Lung microvascular endothelial cell (primary cell): Measurements from ENCODE around the gene LMCD1. TPM values are rescaled to one million over a fixed set of nuclear protein-coding genes. Genes with fewer than 3 reads are reported as not detected.

Experiments used
- DNase-seq, 2 donors: peaks; one replicate each; pipeline versions ENCODE4 v3.0.0 to v3.0.0-alpha.2; 2010; ENCODE audit warnings: low read depth in 2 of 2
- total RNA-seq: library from RNA; depleted of rRNA; stranded (reverse); fragments of >200 nt; gene quantifications from 2 replicates; pipeline ENCODE4 v1.2.1, GENCODE V29; 2014

Gene LMCD1
- total RNA-seq, 1 donor from 2014 or later, result 19.8 TPM

GRCh38 chr3:8484409-8485140, 17.0 kb upstream of the LMCD1 start:
- no peak for DNase-seq

GRCh38 chr3:8485141-8485870, 16.3 kb upstream of the LMCD1 start:
- DNase-seq, result no peak

GRCh38 chr3:8485943-8486342, 15.7 kb upstream of the LMCD1 start:
- no peak for DNase-seq

GRCh38 chr3:8486434-8486833, 15.2 kb upstream of the LMCD1 start:
- no peak for DNase-seq

GRCh38 chr3:8486936-8487335, 14.7 kb upstream of the LMCD1 start:
- no peak for DNase-seq

- no peak for DNase-seq
Observed at GRCh38 chr3:8488411-8488810, 13.2 kb upstream of the LMCD1 start.

GRCh38 chr3:8488877-8489276, 12.7 kb upstream of the LMCD1 start:
- DNase-seq, result no peak

GRCh38 chr3:8489278-8489792, 12.3 kb upstream of the LMCD1 start:
- no peak for DNase-seq

- DNase-seq, result peak; percentile 23 to 85
Observed at GRCh38 chr3:8490079-8490552, 11.5 kb upstream of the LMCD1 start.

GRCh38 chr3:8491271-8492144, 10.1 kb upstream of the LMCD1 start:
- DNase-seq, result no peak

- DNase-seq, result no peak
Observed at GRCh38 chr3:8492744-8493511, 8.7 kb upstream of the LMCD1 start.

GRCh38 chr3:8493744-8494143, 7.9 kb upstream of the LMCD1 start:
- DNase-seq, result no peak

- DNase-seq, result no peak
Observed at GRCh38 chr3:8494327-8494726, 7.3 kb upstream of the LMCD1 start.

GRCh38 chr3:8497582-8497981, 4.0 kb upstream of the LMCD1 start:
- no peak for DNase-seq

GRCh38 chr3:8499181-8499611, 2.4 kb upstream of the LMCD1 start:
- peak; percentile 29 to 90 for DNase-seq

GRCh38 chr3:8500319-8500988, 1.2 kb upstream of the LMCD1 start:
- peak; percentile 47 to 88 for DNase-seq

GRCh38 chr3:8500989-8501370, 643 bp upstream of the LMCD1 start:
- DNase-seq, result no peak

GRCh38 chr3:8503461-8503860, 1.8 kb downstream of the LMCD1 start:
- DNase-seq, result peak in 1 of 2 donors; percentile 45

GRCh38 chr3:8503871-8504610, 2.4 kb downstream of the LMCD1 start:
- DNase-seq, result no peak

- no peak for DNase-seq
Observed at GRCh38 chr3:8504611-8504973, 3.0 kb downstream of the LMCD1 start.
